Fibroblast of the aortic adventitia (primary cell): Measurements from ENCODE around the gene METTL26. TPM values are rescaled to one million over a fixed set of nuclear protein-coding genes. Genes with fewer than 3 reads are reported as not detected.
A peak's percentile ranks its signal among the peaks of the same experiment; 100 is the strongest.

Source experiments
- DNase-seq: peaks from one replicate; pipeline ENCODE4 v3.0.0-alpha.2; 2010; ENCODE audit warnings: low read depth
- H3K4me3 ChIP-seq: 2 replicates; pipeline ENCODE4 v1.5.1; 2011; ENCODE audit warnings: low read depth, mild to moderate bottlenecking, control low read depth, low read length, moderate library complexity
- total RNA-seq: library from RNA; depleted of rRNA; stranded (reverse); fragments of >200 nt; gene quantifications from 2 replicates; pipeline ENCODE4 v1.2.3, GENCODE V29; 2012; ENCODE audit warnings: low replicate concordance
- TF ChIP-seq, protein P1 (sequence below): IDR thresholded peaks from 2 replicates; pipeline ENCODE4 v1.5.1; 2011; ENCODE audit warnings: mild to moderate bottlenecking, low read length, control low read depth, inconsistent platforms; ENCODE audit not compliant: insufficient read depth

The METTL26 gene
- total RNA-seq, 1 donor: 85.0 TPM

DNA sequence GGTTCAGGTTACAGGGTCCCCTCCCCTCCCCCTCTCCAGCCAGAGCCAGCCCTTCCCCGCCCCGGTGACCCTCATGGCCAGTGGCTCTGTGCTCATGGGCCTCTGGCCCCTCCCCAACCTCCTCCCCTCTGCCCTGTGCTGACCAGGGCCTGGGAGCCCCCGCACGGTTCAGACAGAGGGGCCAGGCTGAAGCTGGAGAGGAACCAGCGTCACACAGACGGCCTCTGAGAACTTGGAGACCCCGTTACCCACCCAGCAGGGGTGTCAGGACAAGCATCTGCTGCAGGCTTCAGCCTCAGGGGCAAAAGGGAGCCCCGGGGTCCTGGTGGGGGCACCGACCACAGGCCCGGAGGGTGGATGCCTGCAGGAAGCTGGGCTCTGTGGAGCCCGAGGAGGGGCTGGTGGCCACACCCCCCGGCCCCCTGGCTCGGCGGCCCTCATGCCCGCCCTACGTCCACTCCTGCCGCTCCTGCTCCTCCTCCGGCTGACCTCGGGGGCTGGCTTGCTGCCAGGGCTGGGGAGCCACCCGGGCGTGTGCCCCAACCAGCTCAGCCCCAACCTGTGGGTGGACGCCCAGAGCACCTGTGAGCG lies 5.2 kb downstream of the METTL26 start, which contains the start of gene WFIKKN1:
TSS of gene WFIKKN1 (plus strand) at position 171 of the 591 bp plus-strand sequence. CDS start at position 440, 269 bp downstream.
- TF ChIP-seq, protein P1, sequence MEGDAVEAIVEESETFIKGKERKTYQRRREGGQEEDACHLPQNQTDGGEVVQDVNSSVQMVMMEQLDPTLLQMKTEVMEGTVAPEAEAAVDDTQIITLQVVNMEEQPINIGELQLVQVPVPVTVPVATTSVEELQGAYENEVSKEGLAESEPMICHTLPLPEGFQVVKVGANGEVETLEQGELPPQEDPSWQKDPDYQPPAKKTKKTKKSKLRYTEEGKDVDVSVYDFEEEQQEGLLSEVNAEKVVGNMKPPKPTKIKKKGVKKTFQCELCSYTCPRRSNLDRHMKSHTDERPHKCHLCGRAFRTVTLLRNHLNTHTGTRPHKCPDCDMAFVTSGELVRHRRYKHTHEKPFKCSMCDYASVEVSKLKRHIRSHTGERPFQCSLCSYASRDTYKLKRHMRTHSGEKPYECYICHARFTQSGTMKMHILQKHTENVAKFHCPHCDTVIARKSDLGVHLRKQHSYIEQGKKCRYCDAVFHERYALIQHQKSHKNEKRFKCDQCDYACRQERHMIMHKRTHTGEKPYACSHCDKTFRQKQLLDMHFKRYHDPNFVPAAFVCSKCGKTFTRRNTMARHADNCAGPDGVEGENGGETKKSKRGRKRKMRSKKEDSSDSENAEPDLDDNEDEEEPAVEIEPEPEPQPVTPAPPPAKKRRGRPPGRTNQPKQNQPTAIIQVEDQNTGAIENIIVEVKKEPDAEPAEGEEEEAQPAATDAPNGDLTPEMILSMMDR: no peak
- H3K4me3 ChIP-seq: no peak within 1 kb of the TSS
- DNase-seq: no peak

DNA sequence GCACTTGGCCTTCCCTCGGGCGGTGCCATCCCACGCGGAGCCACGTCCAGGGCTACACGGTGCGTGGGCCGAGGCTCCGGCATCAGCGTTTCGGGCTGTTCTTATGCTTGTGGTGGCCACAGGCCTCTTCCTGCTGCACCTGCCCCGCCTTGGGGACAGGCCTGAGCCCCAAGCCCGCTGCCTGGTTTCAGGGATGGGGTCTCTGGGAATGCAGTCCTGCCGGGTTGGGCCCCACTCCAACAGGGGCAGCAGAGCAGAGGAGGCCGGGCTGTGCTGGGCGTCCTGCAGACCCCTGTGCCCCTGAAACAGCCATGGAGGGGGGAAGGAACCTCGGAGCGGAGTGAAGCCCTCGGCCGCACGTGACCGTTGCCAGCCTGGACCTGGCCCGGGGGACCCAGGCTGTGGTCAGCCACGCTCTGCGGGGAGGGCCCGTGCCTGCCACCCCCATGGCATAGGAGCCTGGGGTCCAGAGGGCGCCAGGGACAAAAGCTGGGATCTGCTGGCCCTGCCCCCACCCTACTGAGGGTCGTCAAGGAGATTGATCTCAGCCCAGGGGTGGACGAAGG lies 5.8 kb downstream of the METTL26 start:
- TF ChIP-seq, protein P1: no peak
- no peak overlapping the region for H3K4me3 ChIP-seq
- DNase-seq: no peak

DNA sequence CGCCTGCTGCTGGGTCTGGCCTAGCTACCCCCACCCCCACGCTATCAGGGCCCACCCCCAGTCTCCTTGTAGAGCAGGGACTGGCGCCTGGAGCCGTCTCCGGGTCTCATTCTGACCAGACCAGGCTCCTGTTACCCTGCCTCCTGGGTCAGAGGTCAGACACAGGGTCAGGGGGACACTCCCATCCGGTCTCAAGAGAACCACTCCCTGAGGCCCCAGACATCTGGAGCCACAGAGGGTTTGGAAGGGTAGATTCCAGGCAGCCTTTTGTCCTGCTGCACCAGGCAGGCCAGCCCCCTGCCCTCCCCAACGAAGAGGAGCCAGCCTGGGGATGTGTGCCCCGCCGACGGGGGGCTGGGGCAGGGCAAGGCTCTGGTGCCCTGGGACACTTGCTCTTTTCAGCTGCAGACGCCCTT lies 6.3 kb downstream of the METTL26 start:
- no peak overlapping the region for H3K4me3 ChIP-seq
- DNase-seq: no peak

DNA sequence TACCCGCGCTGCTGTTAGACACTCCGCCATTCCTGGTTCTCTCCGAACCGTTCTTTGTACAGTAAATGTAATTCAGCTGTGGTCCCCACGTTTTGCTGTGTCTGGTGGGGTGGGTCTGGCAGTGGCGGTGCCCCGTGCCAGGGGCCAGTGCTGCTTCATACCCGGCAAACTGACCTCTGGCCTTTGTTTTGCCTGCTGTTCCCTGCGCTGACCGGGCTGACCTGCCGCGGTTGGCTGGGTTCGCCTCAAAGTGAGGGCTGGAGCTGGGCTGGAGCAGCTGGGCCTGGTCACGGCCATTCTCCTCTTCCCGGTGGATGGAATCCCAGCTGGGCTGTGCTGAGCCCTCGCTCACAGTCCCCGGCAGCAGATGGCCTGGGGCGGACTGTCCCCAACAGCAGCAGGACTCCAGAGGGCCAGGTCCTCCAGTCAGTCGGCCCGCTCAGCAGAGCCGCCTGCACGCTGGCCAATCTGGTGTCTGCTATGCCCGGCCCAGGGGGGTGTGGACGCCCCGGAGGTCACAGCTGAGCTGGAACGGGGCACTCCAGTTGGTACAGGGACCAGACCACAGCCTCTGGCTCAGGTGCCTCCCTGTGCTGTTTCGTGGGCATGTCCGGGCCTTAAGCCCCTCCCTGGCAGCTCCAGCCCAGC lies 6.8 kb downstream of the METTL26 start:
- no peak for DNase-seq
- TF ChIP-seq, protein P1: no peak
- H3K4me3 ChIP-seq: no peak overlapping the region

More for the DNA sequence above, 6.3 kb downstream of the METTL26 start:
- TF ChIP-seq, protein P1: no peak

DNA sequence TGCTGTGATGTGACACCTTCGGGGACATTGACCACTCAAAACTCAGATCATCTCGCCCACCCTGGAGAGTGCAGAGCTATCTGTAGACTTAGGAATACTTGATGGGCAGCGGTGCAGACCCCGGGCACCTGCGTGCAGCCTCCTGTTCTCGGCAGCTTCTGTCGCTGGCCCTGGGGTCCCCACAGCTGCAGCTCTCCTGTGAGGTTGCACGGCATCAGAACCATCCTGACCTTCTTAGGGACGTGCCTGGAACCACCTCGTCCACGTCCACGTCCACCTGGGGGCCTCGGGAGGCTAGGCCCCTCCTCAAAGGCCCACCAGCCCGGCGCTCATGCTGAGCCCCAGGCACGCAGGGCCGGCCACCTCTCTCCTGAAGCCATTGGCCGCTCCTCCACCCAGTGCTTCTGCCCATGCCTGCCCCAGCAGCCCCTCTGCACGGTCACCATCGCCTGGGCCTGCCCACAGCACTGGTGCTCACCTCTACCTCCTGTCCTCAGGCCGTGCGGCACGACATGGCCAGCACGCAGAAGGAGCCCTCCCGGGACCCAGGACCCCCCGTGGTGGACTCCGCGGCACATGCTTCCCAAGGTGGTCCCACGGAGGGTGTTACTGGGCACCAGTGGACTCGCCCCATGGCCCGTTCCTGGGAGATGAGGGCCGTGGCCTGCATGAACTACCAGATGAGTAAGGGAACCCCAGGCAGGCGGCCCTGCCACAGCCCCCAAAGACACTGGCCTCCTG lies 7.6 kb downstream of the METTL26 start:
- no peak for DNase-seq
- no peak overlapping the region for H3K4me3 ChIP-seq
- TF ChIP-seq, protein P1: no peak

DNA sequence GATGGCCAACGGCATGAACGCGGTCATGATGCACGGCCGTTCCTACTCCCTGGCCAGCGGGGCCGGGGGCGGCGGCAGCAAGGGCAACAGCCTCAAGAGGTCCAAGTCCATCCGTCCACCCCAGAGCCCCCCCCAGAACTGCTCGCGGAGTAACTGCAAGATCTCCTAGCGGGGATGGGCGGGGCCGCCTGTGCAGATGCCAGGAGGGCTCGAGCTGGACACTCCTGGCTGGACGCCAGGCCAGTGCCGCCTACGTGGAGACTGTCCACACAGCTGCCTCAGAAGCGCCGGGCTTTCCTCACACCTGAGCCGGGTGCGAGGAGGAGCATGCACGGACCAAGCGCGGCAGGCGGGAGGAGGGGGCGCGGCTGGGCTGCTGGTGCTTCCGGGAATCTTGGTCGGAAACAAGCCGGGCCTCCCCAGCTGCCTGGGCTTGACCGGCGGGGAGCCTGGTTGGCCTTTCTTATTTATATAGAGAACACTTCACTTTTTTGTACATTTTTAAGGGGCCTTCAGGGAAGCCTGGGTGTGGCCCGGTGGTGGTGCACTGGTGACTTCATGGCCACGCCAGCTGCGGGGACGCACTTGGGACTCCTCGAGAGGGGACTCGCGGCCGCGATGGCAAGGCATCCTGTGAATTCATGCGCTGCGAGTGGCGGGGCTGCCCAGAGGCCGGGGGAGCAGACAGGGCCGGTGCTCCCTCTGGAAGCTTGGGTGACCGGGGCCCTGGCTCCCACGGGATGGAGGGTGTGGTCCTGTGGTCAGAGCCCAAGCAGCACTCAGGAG lies 8.5 kb downstream of the METTL26 start:
- peak; percentile 18 for DNase-seq
- no peak overlapping the region for H3K4me3 ChIP-seq
- TF ChIP-seq, protein P1: no peak
